GM12878 (cell line): ENCODE measurements around the gene BTBD9. TPM values are rescaled to one million over a fixed set of nuclear protein-coding genes. Genes with fewer than 3 reads are reported as not detected.

ENCODE experiments used
- ATAC-seq: fragments of 200-7000 bp; cut with Tn5 transposase; 3 replicates; pipeline ENCODE4 v1.9.1; 2020; ENCODE audit warnings: mild to moderate bottlenecking, moderate library complexity
- BruUV-seq: library from RNA; stranded (reverse); fragments of 400-500 nt; replicated peaks from 2 replicates; lab custom pipeline; 2021; lab: Mats Ljungman, UMichigan
- CTCF ChIA-PET: fragments of 300-600 bp; sonication (Branson Sonifier 250); formaldehyde crosslinking; extraction: SDS; loops from one replicate; lab custom pipeline; 2021; ENCODE audit warnings: inconsistent platforms; lab: Yijun Ruan, JAX
- POLR2A ChIA-PET: fragments of 350-600 bp; formaldehyde crosslinking; extraction: SDS; loops from one replicate; lab custom pipeline; 2021; ENCODE audit warnings: inconsistent platforms; lab: Charles Lee
- RAD21 ChIA-PET: fragments of 300-600 bp; sonication (Branson Sonifier 250); formaldehyde crosslinking; loops from one replicate; lab custom pipeline; 2023; ENCODE audit warnings: antibody characterized with exemption; ENCODE audit not compliant: unreplicated experiment; lab: Charles Lee
- SMC1A ChIA-PET: fragments of 300-600 bp; sonication (Branson Sonifier 250); formaldehyde crosslinking; loops from one replicate; lab custom pipeline; 2023; ENCODE audit not compliant: unreplicated experiment, uncharacterized antibody; lab: Charles Lee
- DNase-seq: peaks from one replicate; pipeline ENCODE4 v3.0.0-alpha.2; 2011; ENCODE audit warnings: low read depth, low spot score
- FAIRE-seq: peaks from 3 replicates; lab custom pipeline; 2011; peaks lifted over from hg19 to GRCh38; lab: Jason Lieb, UNC
- H2AFZ ChIP-seq: 2 replicates; pipeline ENCODE4 v1.6.0; 2011; ENCODE audit warnings: low read depth, low read length, control low read depth; ENCODE audit not compliant: control insufficient read depth
- H3K27ac ChIP-seq: 2 replicates; pipeline ENCODE4 v1.5.1; 2011; ENCODE audit warnings: control low read depth; ENCODE audit not compliant: control insufficient read depth, insufficient read depth
- H3K27me3 ChIP-seq, 2 experiments: replicated peaks in 1 of 2; 2 replicates each; pipeline versions ENCODE4 v1.6.0 to v1.6.1; 2011; ENCODE audit warnings: low read length in 1 of 2; ENCODE audit not compliant: control insufficient read depth in 2 of 2, insufficient read depth in 2 of 2
- H3K36me3 ChIP-seq, 2 experiments: 2 replicates each; pipeline ENCODE4 v1.5.1; 2011; ENCODE audit warnings: low read length in 1 of 2; ENCODE audit not compliant: control insufficient read depth in 2 of 2, insufficient read depth in 2 of 2
- H3K4me1 ChIP-seq: 2 replicates; pipeline ENCODE4 v1.6.1; 2011; ENCODE audit warnings: mild to moderate bottlenecking, low read length, moderate library complexity, mixed read lengths; ENCODE audit not compliant: control insufficient read depth, insufficient read depth
- H3K4me2 ChIP-seq: 2 replicates; pipeline ENCODE4 v1.6.0; 2011; ENCODE audit warnings: control low read depth; ENCODE audit not compliant: control insufficient read depth, insufficient read depth
- H3K4me3 ChIP-seq: fragments of 200-600 bp; sonication (generic); 2 replicates; pipeline ENCODE4 v1.5.1; 2016
- H3K79me2 ChIP-seq: 2 replicates; pipeline ENCODE4 v1.6.0; 2011; ENCODE audit warnings: low read length; ENCODE audit not compliant: control insufficient read depth, insufficient read depth
- H3K9ac ChIP-seq: 2 replicates; pipeline ENCODE4 v1.8.0; 2011; ENCODE audit warnings: low read length, control low read depth, mixed read lengths; ENCODE audit not compliant: control insufficient read depth, insufficient read depth
- H3K9me3 ChIP-seq: replicated peaks from 3 replicates; pipeline ENCODE4 v1.5.1; 2011; ENCODE audit warnings: mild to moderate bottlenecking, low read length; ENCODE audit not compliant: control insufficient read depth, insufficient read depth
- H4K20me1 ChIP-seq: 2 replicates; pipeline ENCODE4 v1.6.0; 2011; ENCODE audit not compliant: control insufficient read depth, insufficient read depth
- MTA2 ChIP-seq: fragments of 450-650 bp; IDR thresholded peaks from 2 replicates; pipeline ENCODE4 v1.6.1; 2016; ENCODE audit warnings: low read depth, mild to moderate bottlenecking, moderate library complexity
- WGBS: methylation state at CpG from one replicate; pipeline ENCODE4 v1.1.6; 2016; ENCODE audit warnings: low lambda C conversion rate; ENCODE audit not compliant: insufficient replicate concordance, insufficient coverage; ENCODE audit errors: missing lambda C conversion rate; 5-methylcytosine and 5-hydroxymethylcytosine counted together
- in situ Hi-C: fragments of 300-500 bp; cut with MboI; formaldehyde crosslinking; loops from 9 replicates; pipeline ENCODE4 v1.14.3; 2018; ENCODE audit warnings: mixed read lengths
- intact Hi-C: fragments of 100-400 bp; cut with micrococcal nuclease; formaldehyde crosslinking; loops from one replicate; pipeline ENCODE4 v1.14.2; 2022; ENCODE audit not compliant: unreplicated experiment
- polyA plus RNA-seq, 11 experiments: library from polyadenylated mRNA; depleted of rRNA in 4 of 11; unstranded in 6 of 11; stranded (reverse) in 5 of 11; fragments of >200 nt; fragmentation: Nextera tagmentation in 4 of 11; fragmentation: Illumina TruSeq in 1 of 11; extraction: Ambion mirVana in 4 of 11; extraction: Trizol in 1 of 11; gene quantifications; 1 replicate in 1 of 11; 2 replicates in 10 of 11; pipeline versions ENCODE4 v1.2.1 to v1.2.3, GENCODE V29; 2011 to 2016; ENCODE audit warnings: inconsistent platforms in 2 of 11, missing spikeins in 2 of 11, low read depth in 1 of 11
- total RNA-seq, 4 experiments: library from RNA; depleted of rRNA in 3 of 4; stranded (reverse); fragments of >200 nt in 3 of 4; fragmentation: Illumina TruSeq in 1 of 4; extraction: Trizol in 1 of 4; gene quantifications; 2 replicates each; pipeline versions ENCODE4 v1.2.1 to v1.2.3, GENCODE V29; 2013 to 2021
- TF ChIP-seq, protein P1 (sequence below): fragments of 450-650 bp; IDR thresholded peaks from 2 replicates; pipeline ENCODE4 v1.6.1; 2017; ENCODE audit warnings: low read depth, mild to moderate bottlenecking, moderate library complexity
- TF ChIP-seq, protein P2 (sequence below): fragments of 450-650 bp; IDR thresholded peaks from 2 replicates; pipeline ENCODE4 v1.6.1; 2018; ENCODE audit warnings: borderline replicate concordance, mild to moderate bottlenecking; ENCODE audit not compliant: partially characterized antibody

Gene BTBD9
- total and polyA plus RNA-seq, 10 of the 15 experiments (the other 5 are each of a cell fraction or from before 2014, with no cell fraction given) = 0.22 to 8.6 (median 4.6) TPM

DNA sequence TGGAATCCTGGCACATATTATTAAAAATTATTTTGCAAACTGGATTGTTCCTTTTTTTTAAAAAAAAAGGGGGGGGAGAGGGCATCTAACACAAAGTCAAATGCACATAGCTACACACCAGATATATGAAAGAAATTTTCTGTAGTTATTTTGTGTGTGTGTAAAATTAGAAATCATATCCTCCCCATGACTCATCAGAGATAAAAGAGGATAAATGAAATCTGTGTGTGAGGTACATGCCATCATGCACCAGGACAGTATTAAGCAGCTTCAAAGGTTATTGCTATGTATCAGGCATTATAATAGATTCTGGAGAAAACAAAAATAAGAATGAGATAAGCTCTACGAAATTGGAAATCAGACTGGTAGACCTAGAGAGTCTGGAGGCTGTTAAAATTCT, 5.2 kb downstream of the BTBD9 start:
- Histone ChIP-seq H3K36me3 (no peaks in the 10 kb centered on the region), H3K9me3 (no peaks in the 10 kb centered on the region), H3K9ac (no peak overlapping the region), H3K79me2 (no peaks in the 10 kb centered on the region; the same call in 1 of the 2 replicates), H3K27ac (no peak overlapping the region), H3K4me2 (no peak overlapping the region), H3K4me1 (no peaks in the 10 kb centered on the region), H4K20me1 (no peaks in the 10 kb centered on the region), H3K27me3 (no peaks in the 10 kb centered on the region), H3K4me3 (no peak overlapping the region), H2AFZ (no peak overlapping the region)
- CTCF ChIA-PET = interaction anchor here (1.3 kb wide), 1 partner anchor 9 kb away, joined by 3 read pairs; no protein-coding TSS in a partner anchor
- WGBS = 88% methylated on average over 1 of the region's 1 CpG
- SMC1A ChIA-PET = interaction anchor here (1.2 to 1.6 kb wide), 2 partner anchors 15 to 22 kb away, joined by 3 to 4 read pairs; no protein-coding TSS in a partner anchor
- BruUV-seq = no TSS peak
- in situ Hi-C loops (no loop called here), intact Hi-C loops (no loop called here)
- FAIRE-seq (no peak), DNase-seq (no peak), ATAC-seq (no peak)
- POLR2A ChIA-PET = no interaction called here
- RAD21 ChIA-PET = no interaction called here
- TF ChIP-seq, protein P1, sequence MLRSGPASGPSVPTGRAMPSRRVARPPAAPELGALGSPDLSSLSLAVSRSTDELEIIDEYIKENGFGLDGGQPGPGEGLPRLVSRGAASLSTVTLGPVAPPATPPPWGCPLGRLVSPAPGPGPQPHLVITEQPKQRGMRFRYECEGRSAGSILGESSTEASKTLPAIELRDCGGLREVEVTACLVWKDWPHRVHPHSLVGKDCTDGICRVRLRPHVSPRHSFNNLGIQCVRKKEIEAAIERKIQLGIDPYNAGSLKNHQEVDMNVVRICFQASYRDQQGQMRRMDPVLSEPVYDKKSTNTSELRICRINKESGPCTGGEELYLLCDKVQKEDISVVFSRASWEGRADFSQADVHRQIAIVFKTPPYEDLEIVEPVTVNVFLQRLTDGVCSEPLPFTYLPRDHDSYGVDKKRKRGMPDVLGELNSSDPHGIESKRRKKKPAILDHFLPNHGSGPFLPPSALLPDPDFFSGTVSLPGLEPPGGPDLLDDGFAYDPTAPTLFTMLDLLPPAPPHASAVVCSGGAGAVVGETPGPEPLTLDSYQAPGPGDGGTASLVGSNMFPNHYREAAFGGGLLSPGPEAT = no peak
- no peak for TF ChIP-seq MTA2
- TF ChIP-seq, protein P2, sequence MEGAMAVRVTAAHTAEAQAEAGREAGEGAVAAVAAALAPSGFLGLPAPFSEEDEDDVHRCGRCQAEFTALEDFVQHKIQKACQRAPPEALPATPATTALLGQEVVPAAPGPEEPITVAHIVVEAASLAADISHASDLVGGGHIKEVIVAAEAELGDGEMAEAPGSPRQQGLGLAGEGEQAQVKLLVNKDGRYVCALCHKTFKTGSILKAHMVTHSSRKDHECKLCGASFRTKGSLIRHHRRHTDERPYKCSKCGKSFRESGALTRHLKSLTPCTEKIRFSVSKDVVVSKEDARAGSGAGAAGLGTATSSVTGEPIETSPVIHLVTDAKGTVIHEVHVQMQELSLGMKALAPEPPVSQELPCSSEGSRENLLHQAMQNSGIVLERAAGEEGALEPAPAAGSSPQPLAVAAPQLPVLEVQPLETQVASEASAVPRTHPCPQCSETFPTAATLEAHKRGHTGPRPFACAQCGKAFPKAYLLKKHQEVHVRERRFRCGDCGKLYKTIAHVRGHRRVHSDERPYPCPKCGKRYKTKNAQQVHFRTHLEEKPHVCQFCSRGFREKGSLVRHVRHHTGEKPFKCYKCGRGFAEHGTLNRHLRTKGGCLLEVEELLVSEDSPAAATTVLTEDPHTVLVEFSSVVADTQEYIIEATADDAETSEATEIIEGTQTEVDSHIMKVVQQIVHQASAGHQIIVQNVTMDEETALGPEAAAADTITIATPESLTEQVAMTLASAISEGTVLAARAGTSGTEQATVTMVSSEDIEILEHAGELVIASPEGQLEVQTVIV = no peak
